ENCODE results near the gene HLA-DOA.

Gene HLA-DOA

DNA sequence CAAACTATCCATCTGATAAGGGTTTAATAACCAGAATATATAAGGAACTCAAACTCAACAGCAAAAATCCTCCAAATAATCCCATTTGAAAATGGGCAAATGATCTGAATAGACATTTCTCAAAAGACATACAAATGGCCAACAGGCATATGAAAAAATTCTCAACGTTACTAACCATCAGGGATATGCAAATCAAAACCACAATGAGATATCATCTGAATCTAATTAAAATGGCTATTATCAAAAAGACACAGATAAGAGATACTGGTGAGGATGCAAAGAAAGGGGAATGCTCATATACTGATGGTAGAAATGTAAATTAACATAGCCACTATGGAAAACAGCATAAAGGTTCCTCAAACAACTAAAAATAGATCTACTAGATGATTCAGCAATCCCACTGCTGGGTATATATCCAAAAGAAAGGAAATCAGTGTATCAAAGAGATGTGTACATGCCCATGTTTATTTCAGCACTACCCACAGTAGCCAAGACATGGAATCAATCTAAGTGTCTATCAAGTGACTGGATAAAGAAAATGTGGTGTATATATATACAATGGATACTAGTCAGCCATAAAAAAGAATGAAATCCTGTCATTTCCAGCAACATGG is 47.1 kb downstream of the HLA-DOA start:
- DNase-seq (ENCODE audit: low read depth) = no peak

DNA sequence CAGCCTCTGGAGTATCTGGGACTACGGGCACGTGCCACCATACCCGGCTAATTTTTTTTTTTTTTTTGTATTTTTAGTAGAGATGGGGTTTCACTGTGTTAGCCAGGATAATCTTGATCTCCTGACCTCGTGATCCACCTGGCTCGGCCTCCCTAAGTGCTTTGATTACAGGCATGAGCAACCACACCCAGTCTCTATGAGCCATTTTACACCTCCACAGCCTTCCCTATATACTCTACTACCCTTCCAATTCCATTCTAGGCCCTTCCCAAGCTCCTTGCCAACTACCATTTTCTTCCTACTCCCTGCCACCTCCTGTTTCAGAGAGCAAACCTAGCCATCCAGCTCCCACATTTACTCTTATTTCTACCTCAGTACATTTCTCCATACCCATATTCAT is 48.8 kb downstream of the HLA-DOA start:
- no peak for DNase-seq (ENCODE audit: low read depth)

- DNase-seq (ENCODE audit: low read depth) = no peak
These were observed 53.2 kb downstream of the HLA-DOA start for GRCh38 chr6:32956176-32956575.

GRCh38 chr6:32954986-32955802 is 54.2 kb downstream of the HLA-DOA start:
- no peak for DNase-seq (ENCODE audit: low read depth)

DNA sequence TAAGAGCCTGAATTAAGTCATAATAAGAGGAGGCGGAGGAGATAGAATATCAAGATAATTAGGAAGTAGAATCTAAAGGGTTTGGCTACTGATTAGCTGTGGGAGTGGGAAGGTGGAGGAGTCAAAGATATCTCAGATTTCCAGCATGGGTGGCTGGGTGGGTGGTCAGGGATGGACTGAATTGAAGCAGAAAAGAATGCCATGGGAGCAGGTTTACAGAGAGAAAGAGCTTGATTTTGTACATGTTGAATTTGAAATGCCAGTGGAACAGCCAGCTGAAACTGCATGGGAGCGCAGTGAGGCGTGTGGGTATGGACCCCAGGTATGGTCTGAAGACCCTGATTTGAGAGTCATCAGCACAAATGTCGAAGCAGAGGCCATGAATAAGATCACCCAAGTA is 55.1 kb downstream of the HLA-DOA start:
- DNase-seq (ENCODE audit: low read depth) = no peak
